HEK293 (cell line): ENCODE data around the gene TIMP4.

Source experiments
- CTCF ChIA-PET: fragments of 350-600 bp; formaldehyde crosslinking; extraction: SDS; loops from one replicate; lab custom pipeline; 2021; ENCODE audit warnings: antibody characterized with exemption; lab: Yijun Ruan, JAX
- POLR2A ChIA-PET: fragments of 300-600 bp; formaldehyde crosslinking; extraction: SDS; loops from one replicate; lab custom pipeline; 2020; ENCODE audit warnings: antibody characterized with exemption, inconsistent platforms; lab: Yijun Ruan, JAX
- H3K27ac ChIP-seq: fragments of 200-500 bp; sonication (Bioruptor generic); 2 replicates; pipeline ENCODE4 v1.5.1; 2014; ENCODE audit warnings: low read depth, low read length, control low read depth, inconsistent platforms; ENCODE audit errors: extremely low read depth
- H3K36me3 ChIP-seq, 2 experiments: fragments of 200-500 bp in 1 of 2; sonication (Bioruptor generic) in 1 of 2; 1 replicate in 1 of 2; 2 replicates in 1 of 2; pipeline ENCODE4 v1.5.1; 2014 to 2017; ENCODE audit warnings: inconsistent platforms in 2 of 2, low read length in 2 of 2; ENCODE audit not compliant: control insufficient read depth in 2 of 2, insufficient read depth in 1 of 2
- H3K4me1 ChIP-seq: fragments of 200-500 bp; sonication (Bioruptor generic); 2 replicates; pipeline ENCODE4 v1.5.1; 2014; ENCODE audit warnings: mild to moderate bottlenecking, low read length, inconsistent platforms; ENCODE audit not compliant: control insufficient read depth, insufficient read depth
- H3K4me3 ChIP-seq: 2 replicates; pipeline ENCODE4 v1.5.1; 2011; ENCODE audit warnings: low read depth, mild to moderate bottlenecking, control low read depth, low read length, moderate library complexity
- H3K9me3 ChIP-seq: fragments of 200-500 bp; sonication (Bioruptor generic); 2 replicates; pipeline ENCODE4 v1.5.1; 2014; ENCODE audit warnings: low read depth, low read length, inconsistent platforms; ENCODE audit not compliant: control insufficient read depth, insufficient read depth
- GLI4 ChIP-seq: fragments of 450-650 bp; formaldehyde crosslinking; IDR thresholded peaks from 2 replicates; pipeline ENCODE4 v1.5.1; 2016; ENCODE audit warnings: missing biosample characterization, missing genetic modification characterization
- KLF9 ChIP-seq: fragments of 450-650 bp; formaldehyde crosslinking; IDR thresholded peaks from 2 replicates; pipeline ENCODE4 v1.5.1; 2016; ENCODE audit warnings: missing biosample characterization, missing genetic modification characterization, low read depth
- OSR2 ChIP-seq: fragments of 450-650 bp; formaldehyde crosslinking; IDR thresholded peaks from 2 replicates; pipeline ENCODE4 v1.5.1; 2016; ENCODE audit warnings: missing biosample characterization, missing genetic modification characterization
- PRDM10 ChIP-seq: fragments of 450-650 bp; formaldehyde crosslinking; IDR thresholded peaks from 2 replicates; pipeline ENCODE4 v1.5.1; 2016; ENCODE audit warnings: missing biosample characterization, missing genetic modification characterization
- SP7 ChIP-seq: fragments of 450-650 bp; formaldehyde crosslinking; IDR thresholded peaks from 2 replicates; pipeline ENCODE4 v1.5.1; 2016; ENCODE audit warnings: missing biosample characterization, missing genetic modification characterization
- ZBTB7A ChIP-seq: fragments of 450-650 bp; formaldehyde crosslinking; IDR thresholded peaks from 2 replicates; pipeline ENCODE4 v1.5.1; 2016; ENCODE audit warnings: low read depth, missing biosample characterization, missing genetic modification characterization
- ZEB2 ChIP-seq: fragments of 450-650 bp; formaldehyde crosslinking; IDR thresholded peaks from 2 replicates; pipeline ENCODE4 v1.5.1; 2016; ENCODE audit warnings: missing biosample characterization, missing genetic modification characterization
- ZFHX2 ChIP-seq: fragments of 450-650 bp; formaldehyde crosslinking; conservative IDR thresholded peaks from 2 replicates; pipeline ENCODE4 v1.5.1; 2016; ENCODE audit warnings: missing biosample characterization, missing genetic modification characterization
- ZIC2 ChIP-seq: fragments of 450-650 bp; formaldehyde crosslinking; IDR thresholded peaks from 2 replicates; pipeline ENCODE4 v1.5.1; 2016; ENCODE audit warnings: missing biosample characterization, missing genetic modification characterization
- ZNF10 ChIP-seq: fragments of 450-650 bp; formaldehyde crosslinking; IDR thresholded peaks from 2 replicates; pipeline ENCODE4 v1.5.1; 2017; ENCODE audit warnings: missing biosample characterization, missing genetic modification characterization
- ZNF146 ChIP-seq: fragments of 450-650 bp; formaldehyde crosslinking; IDR thresholded peaks from 2 replicates; pipeline ENCODE4 v1.5.1; 2016; ENCODE audit warnings: missing biosample characterization, missing genetic modification characterization
- ZNF175 ChIP-seq: fragments of 450-650 bp; formaldehyde crosslinking; IDR thresholded peaks from 2 replicates; pipeline ENCODE4 v1.5.1; 2016; ENCODE audit warnings: missing biosample characterization, missing genetic modification characterization
- ZNF23 ChIP-seq: fragments of 450-650 bp; formaldehyde crosslinking; IDR thresholded peaks from 2 replicates; pipeline ENCODE4 v1.5.1; 2016; ENCODE audit warnings: missing biosample characterization, missing genetic modification characterization, borderline replicate concordance
- ZNF266 ChIP-seq: fragments of 450-650 bp; formaldehyde crosslinking; IDR thresholded peaks from 2 replicates; pipeline ENCODE4 v1.5.1; 2016; ENCODE audit warnings: missing biosample characterization, missing genetic modification characterization, low read depth
- ZNF398 ChIP-seq: fragments of 450-650 bp; formaldehyde crosslinking; IDR thresholded peaks from 2 replicates; pipeline ENCODE4 v1.5.1; 2017; ENCODE audit warnings: missing biosample characterization, missing genetic modification characterization
- ZNF580 ChIP-seq: fragments of 450-650 bp; formaldehyde crosslinking; IDR thresholded peaks from 2 replicates; pipeline ENCODE4 v1.5.1; 2016; ENCODE audit warnings: missing biosample characterization, missing genetic modification characterization
- ZNF600 ChIP-seq: fragments of 450-650 bp; formaldehyde crosslinking; IDR thresholded peaks from 2 replicates; pipeline ENCODE4 v1.5.1; 2016; ENCODE audit warnings: missing biosample characterization, missing genetic modification characterization
- ZNF621 ChIP-seq: fragments of 450-650 bp; formaldehyde crosslinking; IDR thresholded peaks from 2 replicates; pipeline ENCODE4 v1.5.1; 2017; ENCODE audit warnings: missing biosample characterization, missing genetic modification characterization
- ZNF660 ChIP-seq: fragments of 450-650 bp; IDR thresholded peaks from 2 replicates; pipeline ENCODE4 v1.5.1; 2018; ENCODE audit warnings: missing biosample characterization, mild to moderate bottlenecking, missing genetic modification characterization
- TF ChIP-seq, protein P1 (sequence below): fragments of 450-650 bp; IDR thresholded peaks from 2 replicates; pipeline ENCODE4 v1.5.1; 2018; ENCODE audit warnings: missing biosample characterization, mild to moderate bottlenecking, missing genetic modification characterization
- TF ChIP-seq, protein P2 (sequence below): fragments of 450-650 bp; formaldehyde crosslinking; IDR thresholded peaks from 2 replicates; pipeline ENCODE4 v1.5.1; 2016; ENCODE audit warnings: missing biosample characterization, missing genetic modification characterization
- TF ChIP-seq, protein P3 (sequence below): fragments of 450-650 bp; formaldehyde crosslinking; IDR thresholded peaks from 2 replicates; pipeline ENCODE4 v1.5.1; 2016; ENCODE audit warnings: missing biosample characterization, missing genetic modification characterization

Gene TIMP4

DNA sequence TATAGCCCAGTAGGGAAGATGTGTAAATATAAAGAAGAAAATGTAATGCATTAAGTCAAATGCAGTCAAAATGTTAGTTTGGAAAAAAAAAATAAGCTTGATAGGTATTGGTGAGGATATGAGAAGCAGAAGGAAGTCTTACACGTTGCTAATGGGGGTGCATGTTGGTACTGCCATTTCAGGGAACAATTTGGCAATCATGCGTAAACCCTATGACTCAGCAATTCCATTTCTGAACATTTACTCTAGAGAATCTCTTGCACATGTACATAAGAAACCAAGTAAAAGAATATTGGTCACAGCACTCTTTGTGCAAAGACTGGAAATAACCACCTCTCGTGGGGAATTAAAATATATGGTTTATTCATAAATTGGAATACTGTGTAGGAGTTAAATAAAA is 35.5 kb upstream of the TIMP4 start:
- Histone ChIP-seq H3K4me1 (peaks cover 9% of the 10 kb centered on the region), H3K4me3 (no peak overlapping the region), H3K9me3 (no peaks in the 10 kb centered on the region), H3K27ac (no peak overlapping the region), H3K36me3 (no peaks in the 10 kb centered on the region)
- no peak for TF ChIP-seq ZNF398 (tag by site-specific recombination)
- no peak for TF ChIP-seq ZNF175
- TF ChIP-seq ZNF621 (tag by site-specific recombination) = no peak
- 0 out of 2 replicates have a peak, but pooled peaks have one; percentile 14 for TF ChIP-seq ZNF660 (tag by site-specific recombination)
- TF ChIP-seq, protein P1, sequence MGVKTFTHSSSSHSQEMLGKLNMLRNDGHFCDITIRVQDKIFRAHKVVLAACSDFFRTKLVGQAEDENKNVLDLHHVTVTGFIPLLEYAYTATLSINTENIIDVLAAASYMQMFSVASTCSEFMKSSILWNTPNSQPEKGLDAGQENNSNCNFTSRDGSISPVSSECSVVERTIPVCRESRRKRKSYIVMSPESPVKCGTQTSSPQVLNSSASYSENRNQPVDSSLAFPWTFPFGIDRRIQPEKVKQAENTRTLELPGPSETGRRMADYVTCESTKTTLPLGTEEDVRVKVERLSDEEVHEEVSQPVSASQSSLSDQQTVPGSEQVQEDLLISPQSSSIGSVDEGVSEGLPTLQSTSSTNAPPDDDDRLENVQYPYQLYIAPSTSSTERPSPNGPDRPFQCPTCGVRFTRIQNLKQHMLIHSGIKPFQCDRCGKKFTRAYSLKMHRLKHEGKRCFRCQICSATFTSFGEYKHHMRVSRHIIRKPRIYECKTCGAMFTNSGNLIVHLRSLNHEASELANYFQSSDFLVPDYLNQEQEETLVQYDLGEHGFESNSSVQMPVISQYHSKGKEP (tag by site-specific recombination) = peak; percentile 20; the same call in 1 of the 2 replicates
- TF ChIP-seq, protein P2, sequence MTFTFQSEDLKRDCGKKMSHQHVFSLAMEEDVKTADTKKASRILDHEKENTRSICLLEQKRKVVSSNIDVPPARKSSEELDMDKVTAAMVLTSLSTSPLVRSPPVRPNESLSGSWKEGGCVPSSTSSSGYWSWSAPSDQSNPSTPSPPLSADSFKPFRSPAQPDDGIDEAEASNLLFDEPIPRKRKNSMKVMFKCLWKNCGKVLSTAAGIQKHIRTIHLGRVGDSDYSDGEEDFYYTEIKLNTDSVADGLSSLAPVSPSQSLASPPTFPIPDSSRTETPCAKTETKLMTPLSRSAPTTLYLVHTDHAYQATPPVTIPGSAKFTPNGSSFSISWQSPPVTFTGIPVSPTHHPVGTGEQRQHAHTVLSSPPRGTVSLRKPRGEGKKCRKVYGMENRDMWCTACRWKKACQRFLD = no peak
- TF ChIP-seq GLI4 (tag by site-specific recombination) = no peak
- no peak for TF ChIP-seq ZFHX2
- peak; percentile 62; the same call in 1 of the 2 replicates for TF ChIP-seq PRDM10 (tag by site-specific recombination)
- TF ChIP-seq, protein P3, sequence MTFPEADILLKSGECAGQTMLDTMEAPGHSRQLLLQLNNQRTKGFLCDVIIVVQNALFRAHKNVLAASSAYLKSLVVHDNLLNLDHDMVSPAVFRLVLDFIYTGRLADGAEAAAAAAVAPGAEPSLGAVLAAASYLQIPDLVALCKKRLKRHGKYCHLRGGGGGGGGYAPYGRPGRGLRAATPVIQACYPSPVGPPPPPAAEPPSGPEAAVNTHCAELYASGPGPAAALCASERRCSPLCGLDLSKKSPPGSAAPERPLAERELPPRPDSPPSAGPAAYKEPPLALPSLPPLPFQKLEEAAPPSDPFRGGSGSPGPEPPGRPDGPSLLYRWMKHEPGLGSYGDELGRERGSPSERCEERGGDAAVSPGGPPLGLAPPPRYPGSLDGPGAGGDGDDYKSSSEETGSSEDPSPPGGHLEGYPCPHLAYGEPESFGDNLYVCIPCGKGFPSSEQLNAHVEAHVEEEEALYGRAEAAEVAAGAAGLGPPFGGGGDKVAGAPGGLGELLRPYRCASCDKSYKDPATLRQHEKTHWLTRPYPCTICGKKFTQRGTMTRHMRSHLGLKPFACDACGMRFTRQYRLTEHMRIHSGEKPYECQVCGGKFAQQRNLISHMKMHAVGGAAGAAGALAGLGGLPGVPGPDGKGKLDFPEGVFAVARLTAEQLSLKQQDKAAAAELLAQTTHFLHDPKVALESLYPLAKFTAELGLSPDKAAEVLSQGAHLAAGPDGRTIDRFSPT = peak; percentile 41; the same call in 1 of the 2 replicates
- no peak for TF ChIP-seq ZNF23
- TF ChIP-seq ZNF146 (tag by site-specific recombination) = no peak
- no peak for TF ChIP-seq SP7 (tag by site-specific recombination)
- ChIA-PET CTCF (interaction anchor here (0.7 to 1.8 kb wide), 4 partner anchors 13 to 153 kb away, joined by 3 to 7 read pairs (median 4); no protein-coding TSS in a partner anchor), POLR2A (no interaction called here)

GRCh38 chr3:12193485-12194165 is 34.9 kb upstream of the TIMP4 start:
- ChIA-PET CTCF (interaction anchor here (0.7 to 1.8 kb wide), 3 partner anchors 59 to 154 kb away, joined by 3 to 7 read pairs (median 4); no protein-coding TSS in a partner anchor), POLR2A (no interaction called here)
- Histone ChIP-seq H3K36me3 (no peaks in the 10 kb centered on the region), H3K9me3 (no peaks in the 10 kb centered on the region), H3K4me3 (no peak overlapping the region), H3K4me1 (peaks cover 9% of the 10 kb centered on the region), H3K27ac (no peak overlapping the region)
- TF ChIP-seq ZNF398 (tag by site-specific recombination) = 0 out of 2 replicates have a peak, but pooled peaks have one; percentile 26
- no peak for TF ChIP-seq ZIC2 (tag by site-specific recombination)
- no peak for TF ChIP-seq ZNF600 (tag by site-specific recombination)
- no peak for TF ChIP-seq KLF9 (tag by site-specific recombination)
- TF ChIP-seq ZEB2 (tag by site-specific recombination) = peak; percentile 47
- TF ChIP-seq ZBTB7A (tag by site-specific recombination) = no peak
- TF ChIP-seq OSR2 (tag by site-specific recombination) = no peak
- no peak for TF ChIP-seq ZNF580 (tag by site-specific recombination)
- TF ChIP-seq ZNF10 = no peak
- no peak for TF ChIP-seq ZNF266 (tag by site-specific recombination)
